Parathyroid adenoma (tissue), 2 donors: ENCODE results near the gene MORF4L1.
A peak's percentile ranks its signal among the peaks of the same experiment; 100 is the strongest.

Experiments
- H2AFZ ChIP-seq: fragments of 300-600 bp; sonication (generic); one replicate; pipeline ENCODE4 v1.7.0; 2017; ENCODE audit warnings: antibody characterized with exemption, mild to moderate bottlenecking
- H3K27ac ChIP-seq: fragments of 300-600 bp; sonication (generic); one replicate; pipeline ENCODE4 v1.7.0; 2017
- H3K27me3 ChIP-seq: fragments of 300-600 bp; sonication (generic); one replicate; pipeline ENCODE4 v1.7.0; 2017; ENCODE audit warnings: low read length; ENCODE audit not compliant: control insufficient read depth, insufficient read depth
- H3K36me3 ChIP-seq: fragments of 300-600 bp; sonication (generic); one replicate; pipeline ENCODE4 v1.7.0; 2017; ENCODE audit warnings: low read length; ENCODE audit not compliant: control insufficient read depth, insufficient read depth
- H3K4me1 ChIP-seq: fragments of 300-600 bp; sonication (generic); one replicate; pipeline ENCODE4 v1.7.0; 2017; ENCODE audit warnings: control low read depth
- H3K4me2 ChIP-seq: fragments of 300-600 bp; sonication (generic); one replicate; pipeline ENCODE4 v1.7.0; 2017; ENCODE audit warnings: low read length
- H3K4me3 ChIP-seq: fragments of 300-600 bp; sonication (generic); one replicate; pipeline ENCODE4 v1.7.0; 2017; ENCODE audit warnings: low read depth, low read length
- H3K79me2 ChIP-seq: fragments of 300-600 bp; sonication (generic); one replicate; pipeline ENCODE4 v1.7.0; 2017; ENCODE audit warnings: control low read depth
- H3K9ac ChIP-seq: fragments of 300-600 bp; sonication (generic); one replicate; pipeline ENCODE4 v1.7.0; 2017; ENCODE audit warnings: mild to moderate bottlenecking
- H3K9me3 ChIP-seq: fragments of 300-600 bp; sonication (generic); one replicate; pipeline ENCODE4 v1.7.0; 2017; ENCODE audit warnings: low read length; ENCODE audit not compliant: control insufficient read depth
- TF ChIP-seq, protein P1 (sequence below): fragments of 300-600 bp; sonication (generic); IDR thresholded peaks from one replicate; pipeline ENCODE4 v1.7.0; 2017; ENCODE audit warnings: antibody characterized with exemption, mild to moderate bottlenecking
- donor health status: primary hyperparathyroidism.

Gene MORF4L1

DNA sequence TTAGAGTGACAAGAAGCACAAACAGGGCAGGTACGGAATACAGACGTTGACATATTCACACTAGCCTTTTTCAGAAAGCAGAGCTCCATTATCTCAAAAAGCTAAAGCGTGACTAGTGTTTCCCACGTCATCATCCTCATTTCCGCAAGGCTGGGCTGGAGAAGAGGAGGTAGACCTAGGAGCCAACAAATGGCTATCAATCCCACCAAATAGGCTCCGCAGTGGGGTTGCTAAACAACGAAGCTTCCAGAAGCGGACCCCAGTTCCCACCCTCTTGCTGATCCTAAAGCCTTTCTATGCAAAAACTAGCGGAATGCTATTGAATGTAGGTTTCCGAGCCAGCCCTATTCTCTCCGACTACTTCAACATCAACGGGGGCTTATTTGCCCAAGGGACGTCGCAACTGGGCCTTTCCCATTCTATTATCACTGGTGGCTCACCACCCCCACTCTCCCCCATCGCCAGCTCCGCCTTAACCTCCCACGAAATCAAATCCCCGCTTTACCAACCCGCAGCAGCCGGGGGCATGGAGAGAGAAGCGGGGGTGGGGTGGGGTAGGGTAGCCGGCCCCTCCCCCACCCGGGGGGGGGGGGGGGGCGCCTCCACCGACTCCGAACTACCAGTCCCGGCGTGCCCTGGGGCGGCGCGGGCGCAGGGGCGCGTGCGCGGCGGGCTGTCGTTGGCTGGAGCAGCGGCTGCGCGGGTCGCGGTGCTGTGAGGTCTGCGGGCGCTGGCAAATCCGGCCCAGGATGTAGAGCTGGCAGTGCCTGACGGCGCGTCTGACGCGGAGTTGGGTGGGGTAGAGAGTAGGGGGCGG lies at the start of gene MORF4L1:
TSS of gene MORF4L1 (plus strand) at position 736 of the 817 bp plus-strand sequence. CDS start 128 bp downstream, outside the sequence.
- H3K9me3 ChIP-seq = no peaks in the 10 kb centered on the region
- TF ChIP-seq, protein P1, sequence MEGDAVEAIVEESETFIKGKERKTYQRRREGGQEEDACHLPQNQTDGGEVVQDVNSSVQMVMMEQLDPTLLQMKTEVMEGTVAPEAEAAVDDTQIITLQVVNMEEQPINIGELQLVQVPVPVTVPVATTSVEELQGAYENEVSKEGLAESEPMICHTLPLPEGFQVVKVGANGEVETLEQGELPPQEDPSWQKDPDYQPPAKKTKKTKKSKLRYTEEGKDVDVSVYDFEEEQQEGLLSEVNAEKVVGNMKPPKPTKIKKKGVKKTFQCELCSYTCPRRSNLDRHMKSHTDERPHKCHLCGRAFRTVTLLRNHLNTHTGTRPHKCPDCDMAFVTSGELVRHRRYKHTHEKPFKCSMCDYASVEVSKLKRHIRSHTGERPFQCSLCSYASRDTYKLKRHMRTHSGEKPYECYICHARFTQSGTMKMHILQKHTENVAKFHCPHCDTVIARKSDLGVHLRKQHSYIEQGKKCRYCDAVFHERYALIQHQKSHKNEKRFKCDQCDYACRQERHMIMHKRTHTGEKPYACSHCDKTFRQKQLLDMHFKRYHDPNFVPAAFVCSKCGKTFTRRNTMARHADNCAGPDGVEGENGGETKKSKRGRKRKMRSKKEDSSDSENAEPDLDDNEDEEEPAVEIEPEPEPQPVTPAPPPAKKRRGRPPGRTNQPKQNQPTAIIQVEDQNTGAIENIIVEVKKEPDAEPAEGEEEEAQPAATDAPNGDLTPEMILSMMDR = no peak
- H3K4me1 ChIP-seq = peaks cover 3% of the 10 kb centered on the region
- peak within 1 kb of the TSS; percentile 100 for H3K4me3 ChIP-seq
- peak within 1 kb of the TSS; percentile 99 for H3K9ac ChIP-seq
- H3K79me2 ChIP-seq = peaks cover 20% of the 10 kb centered on the region
- peak within 1 kb of the TSS; percentile 89 for H2AFZ ChIP-seq
- peak within 1 kb of the TSS; percentile 100 for H3K27ac ChIP-seq
- peak within 1 kb of the TSS; percentile 69 for H3K4me2 ChIP-seq
- H3K36me3 ChIP-seq = no peaks in the 10 kb centered on the region
- H3K27me3 ChIP-seq = no peaks in the 10 kb centered on the region

DNA sequence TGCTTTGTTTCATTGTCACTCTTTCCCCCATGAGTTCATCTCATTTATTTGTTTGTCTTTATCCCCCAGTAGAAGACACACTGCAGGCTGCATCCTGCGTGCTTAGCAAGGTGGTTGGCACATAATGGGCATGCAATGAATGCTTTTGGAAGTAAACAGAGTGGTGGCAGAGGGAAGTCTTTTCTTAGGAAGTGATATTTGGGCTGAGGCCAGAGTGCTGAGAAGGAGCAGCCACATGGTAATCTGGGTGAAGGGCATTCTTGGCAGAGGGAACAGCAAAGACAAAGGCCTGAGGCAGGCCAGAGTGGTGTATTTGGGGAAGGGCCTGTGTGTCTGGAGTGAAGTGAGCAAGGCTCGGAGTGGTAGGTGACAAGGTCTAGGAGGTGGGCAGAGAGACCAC lies 43.8 kb upstream of the MORF4L1 start:
- no peaks in the 10 kb centered on the region for H3K9me3 ChIP-seq
- H3K79me2 ChIP-seq = no peaks in the 10 kb centered on the region
- no peaks in the 10 kb centered on the region for H3K27me3 ChIP-seq
- no peak overlapping the region for H2AFZ ChIP-seq
- H3K4me3 ChIP-seq = no peak overlapping the region
- H3K36me3 ChIP-seq = no peaks in the 10 kb centered on the region
- H3K4me2 ChIP-seq = no peak overlapping the region
- no peak overlapping the region for H3K9ac ChIP-seq
- H3K4me1 ChIP-seq = no peaks in the 10 kb centered on the region
- TF ChIP-seq, protein P1 = no peak
- H3K27ac ChIP-seq = no peak overlapping the region

DNA sequence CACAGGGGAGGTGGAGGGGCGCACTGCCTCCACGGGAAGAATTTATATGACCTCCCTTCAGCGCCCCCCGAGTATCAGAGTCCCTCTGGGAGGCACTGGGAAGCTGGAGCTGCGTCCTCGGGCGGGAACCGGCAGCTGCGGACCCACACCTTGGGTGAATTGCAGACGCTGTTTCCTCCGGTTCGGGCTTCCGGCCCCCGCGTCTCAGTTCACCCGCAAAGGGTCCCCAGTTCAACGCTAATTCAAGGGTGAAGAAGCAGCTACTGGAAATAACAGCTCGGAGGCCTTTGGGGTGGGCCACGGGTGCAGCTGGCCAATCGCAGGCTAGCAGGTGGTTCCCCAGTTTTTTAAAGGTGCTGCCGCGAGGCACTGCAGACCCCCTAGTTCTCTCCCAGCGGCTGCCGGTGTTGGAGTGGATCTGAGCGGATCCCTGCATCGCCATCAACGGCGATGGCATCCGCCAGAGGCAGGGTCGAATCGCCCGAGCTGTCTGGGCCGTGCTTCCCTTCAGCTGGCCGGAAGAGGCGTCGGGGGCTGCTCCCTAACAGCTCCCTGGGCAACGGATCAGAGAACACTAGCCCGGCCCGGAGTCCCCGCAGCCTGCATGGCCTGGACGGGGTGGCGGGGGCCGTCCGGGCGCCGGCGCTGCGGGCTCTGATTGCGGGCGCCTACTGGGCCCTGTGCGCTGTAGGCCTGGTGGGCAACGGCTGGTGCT lies 42.0 kb upstream of the MORF4L1 start:
- H3K9ac ChIP-seq = no peak overlapping the region
- TF ChIP-seq, protein P1 = no peak
- no peak overlapping the region for H3K4me2 ChIP-seq
- no peaks in the 10 kb centered on the region for H3K4me1 ChIP-seq
- H3K9me3 ChIP-seq = no peaks in the 10 kb centered on the region
- no peaks in the 10 kb centered on the region for H3K79me2 ChIP-seq
- no peak overlapping the region for H3K4me3 ChIP-seq
- peak overlapping the region; percentile 60 for H2AFZ ChIP-seq
- no peak overlapping the region for H3K27ac ChIP-seq
- H3K27me3 ChIP-seq = no peaks in the 10 kb centered on the region
- no peaks in the 10 kb centered on the region for H3K36me3 ChIP-seq

DNA sequence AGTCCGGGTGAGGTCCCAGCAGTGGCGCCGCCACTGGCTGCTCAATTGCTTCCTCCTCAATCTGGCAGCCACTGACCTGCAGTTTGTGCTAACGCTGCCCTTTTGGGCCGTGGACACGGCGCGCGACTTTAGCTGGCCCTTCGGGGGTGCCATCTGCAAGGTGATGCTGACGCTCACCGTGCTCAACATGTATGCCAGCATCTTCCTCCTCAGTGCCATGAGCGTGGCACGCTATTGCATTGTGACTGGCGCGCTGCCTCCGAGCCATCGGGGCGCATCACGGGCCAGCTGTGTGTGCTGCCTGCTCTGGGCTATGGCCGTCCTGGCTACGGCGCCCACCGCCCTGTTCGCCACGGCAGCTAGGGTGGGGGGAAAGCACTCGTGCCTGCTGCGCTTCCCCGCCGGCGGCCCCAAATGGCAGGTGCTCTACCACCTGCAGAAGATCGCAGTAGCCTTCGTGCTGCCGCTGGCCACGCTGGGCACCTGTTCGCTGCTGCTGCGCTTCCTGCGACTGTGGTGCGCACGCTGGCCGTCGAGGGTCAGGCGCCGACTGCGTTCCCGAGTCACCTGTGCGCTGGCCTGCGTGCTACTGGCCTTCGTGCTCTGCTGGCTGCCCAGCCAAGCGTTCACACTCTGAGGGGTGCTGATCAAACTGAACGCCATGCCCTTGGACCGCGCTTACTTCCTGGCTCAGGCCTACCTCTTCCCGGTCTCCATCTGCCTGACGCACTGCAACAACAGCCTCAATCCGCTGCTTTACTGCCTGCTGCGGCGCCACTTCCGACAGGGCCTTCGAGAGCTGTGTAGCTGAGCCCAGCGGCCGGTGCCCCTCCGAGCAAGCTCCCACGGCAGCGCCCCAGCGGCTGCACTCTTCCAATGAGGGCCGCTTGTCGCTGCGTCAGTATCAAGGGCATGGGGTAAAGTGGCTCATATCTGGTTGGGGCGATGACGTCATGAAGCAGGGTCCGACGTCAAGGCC lies 41.2 kb upstream of the MORF4L1 start:
- Histone ChIP-seq H3K9me3 (no peaks in the 10 kb centered on the region), H3K27me3 (no peaks in the 10 kb centered on the region), H3K79me2 (no peaks in the 10 kb centered on the region), H3K4me3 (no peak overlapping the region), H3K9ac (no peak overlapping the region), H3K4me2 (no peak overlapping the region), H2AFZ (peak overlapping the region; percentile 60), H3K36me3 (no peaks in the 10 kb centered on the region), H3K27ac (no peak overlapping the region), H3K4me1 (no peaks in the 10 kb centered on the region)
- TF ChIP-seq, protein P1 = no peak
